Natural killer cell (primary cell): ENCODE results near the gene PDZD7. TPM values are rescaled to one million over a fixed set of nuclear protein-coding genes. Genes with fewer than 3 reads are reported as not detected.

ENCODE experiments used
- ATAC-seq, 3 donors: fragments of 150-1000 bp in 2 of 3; fragments of 200-7000 bp in 1 of 3; cut with Tn5 transposase; 1 replicate in 1 of 3; 2 replicates in 2 of 3; pipeline ENCODE4 v1.10.0; 2021; ENCODE audit warnings: mild to moderate bottlenecking in 2 of 3, moderate library complexity in 2 of 3
- DNase-seq, 2 donors: peaks; one replicate each; pipeline versions ENCODE4 v3.0.0 to v3.0.0-alpha.2; 2013 to 2021; ENCODE audit warnings: mixed read lengths in 1 of 2
- H3K27ac ChIP-seq: one replicate; pipeline ENCODE4 v1.5.1; 2013; ENCODE audit warnings: mild to moderate bottlenecking, low read length
- H3K27me3 ChIP-seq: one replicate; pipeline ENCODE4 v1.6.1; 2013; ENCODE audit warnings: low read length; ENCODE audit not compliant: control insufficient read depth, insufficient read depth
- H3K36me3 ChIP-seq: one replicate; pipeline ENCODE4 v1.6.1; 2013; ENCODE audit warnings: low read length; ENCODE audit not compliant: control insufficient read depth, insufficient read depth
- H3K4me1 ChIP-seq: one replicate; pipeline ENCODE4 v1.6.1; 2013; ENCODE audit warnings: low read length; ENCODE audit not compliant: control insufficient read depth, insufficient read depth
- H3K4me3 ChIP-seq: one replicate; pipeline ENCODE4 v1.5.1; 2013; ENCODE audit warnings: low read length
- H3K9me3 ChIP-seq: one replicate; pipeline ENCODE4 v1.6.1; 2013; ENCODE audit warnings: low read length; ENCODE audit not compliant: control insufficient read depth, insufficient read depth
- H3K27ac Mint-ChIP-seq, 2 donors: one replicate each; pipeline ENCODE4 v1.8.0; 2022; ENCODE audit warnings: mild to moderate bottlenecking in 2 of 2, mixed read lengths in 2 of 2, moderate library complexity in 1 of 2
- H3K27me3 Mint-ChIP-seq, 2 donors: one replicate each; pipeline ENCODE4 v1.8.0; 2022; ENCODE audit warnings: low read depth in 2 of 2, mixed read lengths in 2 of 2
- H3K36me3 Mint-ChIP-seq: one replicate; pipeline ENCODE4 v1.8.0; 2022; ENCODE audit warnings: mixed read lengths
- H3K4me1 Mint-ChIP-seq, 2 donors: one replicate each; pipeline ENCODE4 v1.8.0; 2022; ENCODE audit warnings: mixed read lengths in 2 of 2
- H3K4me3 Mint-ChIP-seq: one replicate; pipeline ENCODE4 v1.8.0; 2022; ENCODE audit warnings: mild to moderate bottlenecking, moderate library complexity, mixed read lengths
- H3K9me3 Mint-ChIP-seq, 2 donors: one replicate each; pipeline ENCODE4 v1.8.0; 2022; ENCODE audit warnings: mixed read lengths in 2 of 2
- CTCF ChIP-seq: fragments of 200-600 bp; IDR thresholded peaks from one replicate; pipeline ENCODE4 v1.8.0; 2022; ENCODE audit warnings: antibody characterized with exemption
- WGBS: methylation state at CpG from one replicate; pipeline ENCODE4 v1.1.7; 2013; ENCODE audit warnings: missing lambda C conversion rate; ENCODE audit not compliant: insufficient coverage; 5-methylcytosine and 5-hydroxymethylcytosine counted together
- intact Hi-C: fragments of 100-400 bp; cut with micrococcal nuclease; formaldehyde crosslinking; loops from one replicate; pipeline ENCODE4 v1.14.2; 2022
- total RNA-seq, 4 donors: library from RNA; stranded (reverse); fragments of 120-200 nt in 1 of 4; gene quantifications; one replicate each; pipeline versions ENCODE4 v1.2.3 to v1.2.4, GENCODE V29; 2013 to 2022

PDZD7 gene
- total RNA-seq, 3 donors from 2014 or later (not counting 1 experiment from before 2014, with no cell fraction given): 0.35 to 1.2 (median 0.52) TPM

DNA sequence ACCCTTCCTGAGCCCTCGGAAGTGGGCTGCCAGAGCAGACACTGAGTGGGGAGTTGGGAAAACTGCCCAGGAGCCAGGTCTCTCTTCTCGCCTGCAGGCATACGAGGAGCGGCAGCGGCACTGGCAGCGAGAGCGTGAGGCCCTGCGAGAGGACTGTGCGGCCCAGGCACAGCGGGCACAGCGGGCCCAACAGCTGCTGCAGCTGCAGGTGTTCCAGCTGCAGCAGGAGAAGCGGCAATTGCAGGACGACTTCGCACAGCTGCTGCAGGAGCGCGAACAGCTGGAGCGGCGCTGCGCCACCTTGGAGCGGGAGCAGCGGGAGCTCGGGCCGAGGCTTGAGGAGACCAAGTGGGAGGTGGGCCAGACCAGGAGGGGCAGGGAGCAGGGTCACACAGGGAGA is 25.6 kb downstream of the PDZD7 start:
- Mint-ChIP-seq H3K4me3 (no peak overlapping the region), H3K9me3 (no peaks in the 10 kb centered on the region), H3K27ac (no peak overlapping the region), H3K4me1 (peaks cover 6 to 10% of the 10 kb centered on the region in 2 donors), H3K27me3 (peaks cover 0 to 4% of the 10 kb centered on the region in 2 donors), H3K36me3 (no peaks in the 10 kb centered on the region)
- no peak for DNase-seq
- 97% methylated on average over 23 of the region's 23 CpGs for WGBS
- Histone ChIP-seq H3K36me3 (peaks cover 4% of the 10 kb centered on the region), H3K9me3 (no peaks in the 10 kb centered on the region), H3K4me3 (no peak overlapping the region), H3K27ac (no peak overlapping the region), H3K27me3 (no peaks in the 10 kb centered on the region), H3K4me1 (peaks cover 5% of the 10 kb centered on the region)
- no peak for ATAC-seq
- intact Hi-C loops: no loop called here
- TF ChIP-seq CTCF: no peak

DNA sequence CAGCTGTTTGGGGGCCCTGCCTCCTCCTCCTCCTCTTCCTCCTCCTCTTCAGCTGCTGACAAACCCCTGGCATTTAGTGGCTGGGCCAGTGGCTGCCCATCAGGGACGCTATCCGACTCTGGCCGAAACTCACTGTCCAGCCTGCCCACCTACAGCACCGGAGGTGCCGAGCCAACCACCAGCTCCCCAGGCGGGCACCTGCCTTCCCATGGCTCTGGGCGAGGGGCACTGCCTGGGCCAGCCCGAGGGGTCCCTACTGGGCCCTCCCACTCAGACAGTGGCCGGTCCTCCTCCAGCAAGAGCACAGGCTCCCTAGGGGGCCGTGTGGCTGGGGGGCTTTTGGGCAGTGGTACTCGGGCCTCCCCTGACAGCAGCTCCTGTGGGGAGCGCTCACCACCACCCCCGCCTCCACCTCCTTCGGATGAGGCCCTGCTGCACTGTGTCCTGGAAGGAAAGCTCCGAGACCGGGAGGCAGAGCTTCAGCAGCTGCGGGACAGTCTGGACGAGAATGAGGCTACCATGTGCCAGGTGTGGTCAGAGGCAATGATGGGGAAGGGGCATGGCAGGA is 27.2 kb downstream of the PDZD7 start:
- Histone ChIP-seq H3K27me3 (no peaks in the 10 kb centered on the region), H3K9me3 (no peaks in the 10 kb centered on the region), H3K4me3 (no peak overlapping the region), H3K4me1 (peaks cover 14% of the 10 kb centered on the region), H3K27ac (no peak overlapping the region), H3K36me3 (peaks cover 4% of the 10 kb centered on the region)
- TF ChIP-seq CTCF: no peak
- H3K4me3 Mint-ChIP-seq: no peak overlapping the region
- no peaks in the 10 kb centered on the region for H3K9me3 Mint-ChIP-seq
- no peak for DNase-seq
- ATAC-seq: no peak
- no peaks in the 10 kb centered on the region for H3K36me3 Mint-ChIP-seq
- peaks cover 0 to 4% of the 10 kb centered on the region in 2 donors for H3K27me3 Mint-ChIP-seq
- intact Hi-C loops: no loop called here
- 96% methylated on average over 18 of the region's 18 CpGs for WGBS
- H3K27ac Mint-ChIP-seq: no peak overlapping the region
- H3K4me1 Mint-ChIP-seq: peaks cover 9 to 13% of the 10 kb centered on the region in 2 donors

- ATAC-seq (no peak), DNase-seq (no peak)
- Mint-ChIP-seq H3K4me3 (no peak overlapping the region), H3K36me3 (no peaks in the 10 kb centered on the region), H3K4me1 (peaks cover 14 to 23% of the 10 kb centered on the region in 2 donors), H3K27ac (no peak overlapping the region), H3K9me3 (no peaks in the 10 kb centered on the region), H3K27me3 (peaks cover 0 to 4% of the 10 kb centered on the region in 2 donors)
- 90% methylated on average over 11 of the region's 11 CpGs for WGBS
- no peak overlapping the region for H3K4me3 ChIP-seq
- no peaks in the 10 kb centered on the region for H3K9me3 ChIP-seq
- H3K27ac ChIP-seq: no peak overlapping the region
- H3K27me3 ChIP-seq: no peaks in the 10 kb centered on the region
- no peak for TF ChIP-seq CTCF
- intact Hi-C loops: no loop called here
- peaks cover 27% of the 10 kb centered on the region for H3K4me1 ChIP-seq
- peaks cover 4% of the 10 kb centered on the region for H3K36me3 ChIP-seq
These were observed 28.5 kb downstream of the PDZD7 start for GRCh38 chr10:101002456-101002855.

- peaks cover 2% of the 10 kb centered on the region for H3K36me3 ChIP-seq
- no peak for TF ChIP-seq CTCF
- no peak for DNase-seq
- H3K9me3 Mint-ChIP-seq: no peaks in the 10 kb centered on the region
- H3K4me3 Mint-ChIP-seq: peak overlapping the region; percentile 79
- H3K9me3 ChIP-seq: no peaks in the 10 kb centered on the region
- peaks cover 0 to 4% of the 10 kb centered on the region in 2 donors for H3K27me3 Mint-ChIP-seq
- peaks cover 14 to 28% of the 10 kb centered on the region in 2 donors for H3K4me1 Mint-ChIP-seq
- ATAC-seq: no peak
- intact Hi-C loops: no loop called here
- H3K27me3 ChIP-seq: no peaks in the 10 kb centered on the region
- no peak overlapping the region for H3K27ac Mint-ChIP-seq
- H3K36me3 Mint-ChIP-seq: no peaks in the 10 kb centered on the region
- peaks cover 29% of the 10 kb centered on the region for H3K4me1 ChIP-seq
- no peak overlapping the region for H3K27ac ChIP-seq
- H3K4me3 ChIP-seq: no peak overlapping the region
- 80% methylated on average over 5 of the region's 5 CpGs for WGBS
These were observed 29.3 kb downstream of the PDZD7 start for GRCh38 chr10:101001659-101002035.
